Hematopoietic multipotent progenitor cell treated with erythropoietin and hydrocortisone succinate and interleukin-3 and kit ligand, for 15 days (in vitro differentiated cells): ENCODE results near the gene FBXL3.
A peak's percentile ranks its signal among the peaks of the same experiment; 100 is the strongest.
"Not testable (repeated sequence)": the region's sequence is repeated elsewhere in the genome, so short reads cannot be mapped to it uniquely, and the experiment has no call there.

Experiments
- DNase-seq: peaks from one replicate; pipeline ENCODE4 v3.0.0-alpha.2; 2015; ENCODE audit warnings: low spot score

The FBXL3 gene

DNA sequence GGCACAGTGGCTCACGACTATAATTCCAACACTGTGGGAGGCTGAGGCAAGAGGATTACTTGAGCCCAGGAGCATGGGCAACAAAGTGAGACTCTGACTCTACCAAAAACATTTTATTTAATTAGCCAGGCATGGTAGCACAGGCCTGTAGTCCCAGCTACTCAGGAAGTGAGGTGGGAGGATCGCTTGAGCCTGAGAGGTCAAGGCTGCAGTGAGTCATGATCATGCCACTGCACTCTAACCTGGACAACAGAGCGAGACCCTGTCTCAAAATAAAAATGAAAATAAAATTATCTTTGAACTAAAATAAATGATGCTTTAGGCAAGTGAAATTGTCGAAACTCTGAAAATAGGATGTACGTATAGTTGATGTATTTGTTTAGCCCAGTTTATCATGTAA, 43.3 kb downstream of the FBXL3 start:
- no peak for DNase-seq

- no peak for DNase-seq
Observed at GRCh38 chr13:76982061-76982460, 44.9 kb downstream of the FBXL3 start.

DNA sequence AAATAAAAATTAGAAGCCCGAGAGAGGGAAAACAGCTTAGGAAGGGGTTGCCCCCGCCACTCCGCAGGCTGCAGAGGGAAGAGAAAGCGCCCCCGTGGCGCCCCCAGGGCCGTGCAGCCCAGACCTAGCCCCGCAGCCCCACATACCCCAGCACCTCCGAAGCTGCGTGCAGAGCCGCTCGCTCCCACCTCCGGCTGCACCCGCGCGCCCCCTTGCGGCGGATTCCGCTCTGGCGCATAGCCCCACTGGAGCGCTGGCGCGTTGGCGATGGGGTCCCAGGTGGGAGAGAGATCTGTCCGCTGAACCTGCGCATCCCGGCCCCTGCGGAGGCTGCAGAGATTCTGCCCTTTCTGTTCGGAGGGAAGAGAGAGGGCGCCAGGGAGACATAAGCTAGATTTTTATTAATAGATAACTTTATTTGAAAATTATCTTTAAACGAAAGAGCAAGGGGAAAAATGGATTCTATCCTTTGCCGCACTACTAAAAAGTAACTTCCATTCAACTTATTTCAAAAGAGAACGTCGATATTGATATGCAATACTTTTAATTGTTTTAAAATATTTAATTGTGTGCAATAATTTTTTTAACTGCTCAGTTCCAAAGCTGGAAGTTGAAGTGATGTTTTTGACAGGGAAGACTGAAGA, 46.8 kb downstream of the FBXL3 start:
- peak; percentile 77 for DNase-seq

GRCh38 chr13:76976929-76977328, 50.0 kb downstream of the FBXL3 start:
- no peak for DNase-seq

DNA sequence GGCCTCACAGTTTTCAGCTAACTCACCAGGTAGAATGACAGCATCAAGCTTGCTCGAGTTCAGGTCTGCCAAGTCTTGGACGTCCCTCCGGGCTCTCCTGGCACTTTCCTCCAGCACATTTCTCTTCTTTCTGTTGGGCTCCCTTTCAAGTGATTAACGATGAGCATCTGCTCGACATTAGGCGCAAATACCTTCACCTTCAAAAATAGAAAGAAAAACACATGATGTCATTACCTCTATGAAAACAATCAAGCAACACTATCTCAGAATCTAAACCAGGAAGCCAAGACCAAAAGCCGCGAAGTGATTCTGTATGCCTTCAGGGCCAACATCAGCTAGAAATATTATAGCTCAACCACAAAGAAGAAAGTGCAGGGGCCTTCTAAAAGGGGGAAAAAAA, 50.5 kb downstream of the FBXL3 start:
- no peak for DNase-seq

GRCh38 chr13:76975863-76976262, 51.1 kb downstream of the FBXL3 start:
- DNase-seq = no peak

DNA sequence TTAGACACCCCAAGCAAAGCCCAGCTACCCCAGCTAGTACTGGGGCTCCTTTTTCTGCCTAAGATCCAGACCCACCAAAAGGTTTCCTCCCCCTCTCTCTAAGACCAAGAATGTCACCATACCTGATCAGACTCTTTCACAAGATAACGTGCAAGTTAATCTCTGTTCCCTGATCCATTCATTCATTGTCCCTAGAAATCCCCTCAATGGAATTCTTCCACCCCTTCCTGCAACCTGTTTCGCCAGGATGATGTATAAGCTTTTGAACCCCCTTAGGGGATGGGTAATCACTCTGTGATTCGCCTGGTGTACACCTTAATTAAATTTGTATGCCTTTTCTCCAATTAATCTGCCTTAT, 52.4 kb downstream of the FBXL3 start:
- DNase-seq = no peak

- DNase-seq = no peak
Observed at GRCh38 chr13:76973920-76974617, 52.9 kb downstream of the FBXL3 start.

GRCh38 chr13:76971851-76972829, 54.8 kb downstream of the FBXL3 start:
- DNase-seq = no peak

- no peak for DNase-seq
Observed at GRCh38 chr13:76971215-76971614, 55.7 kb downstream of the FBXL3 start.

DNA sequence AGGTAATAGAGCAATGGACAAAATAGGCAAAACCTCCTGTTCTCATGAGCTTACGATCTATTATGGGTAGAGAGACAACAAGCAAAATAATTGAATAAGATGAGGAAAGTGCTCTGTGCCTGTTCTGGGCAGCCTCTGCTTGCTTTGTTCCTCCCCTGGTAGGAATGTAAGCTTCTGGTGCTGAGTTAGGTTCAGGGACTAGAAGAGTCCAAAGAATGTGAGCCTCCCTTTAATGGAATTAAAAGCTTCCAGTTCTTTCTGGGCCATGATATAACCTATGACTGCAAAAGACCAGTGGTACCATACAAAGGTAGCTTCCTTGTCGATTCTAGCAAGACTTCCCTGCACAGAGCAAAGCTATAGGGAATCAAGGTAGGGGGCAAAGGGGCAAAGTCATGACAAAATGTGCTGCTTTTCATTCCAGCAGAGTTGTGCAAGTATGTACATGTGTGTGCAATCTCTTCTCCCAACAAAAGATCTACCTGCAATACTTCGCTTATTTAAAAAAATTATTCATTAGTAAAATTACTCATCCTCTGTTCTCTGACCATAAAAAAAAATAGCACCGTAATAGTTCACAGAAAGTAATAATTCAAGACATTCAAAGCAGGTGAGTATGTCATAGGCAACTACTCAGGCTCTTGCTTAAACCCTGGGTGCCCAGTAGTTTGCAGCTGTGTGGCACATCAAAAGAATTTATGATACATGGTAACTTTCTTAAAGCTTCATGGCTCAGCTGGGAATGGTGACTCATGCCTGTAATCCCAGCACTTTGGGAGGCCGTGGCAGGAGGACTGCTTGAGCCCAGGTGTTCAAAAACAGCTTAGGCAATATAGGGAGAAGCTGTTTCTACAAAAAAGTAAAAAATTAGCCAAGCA, 57.2 kb downstream of the FBXL3 start:
- no peak for DNase-seq

DNA sequence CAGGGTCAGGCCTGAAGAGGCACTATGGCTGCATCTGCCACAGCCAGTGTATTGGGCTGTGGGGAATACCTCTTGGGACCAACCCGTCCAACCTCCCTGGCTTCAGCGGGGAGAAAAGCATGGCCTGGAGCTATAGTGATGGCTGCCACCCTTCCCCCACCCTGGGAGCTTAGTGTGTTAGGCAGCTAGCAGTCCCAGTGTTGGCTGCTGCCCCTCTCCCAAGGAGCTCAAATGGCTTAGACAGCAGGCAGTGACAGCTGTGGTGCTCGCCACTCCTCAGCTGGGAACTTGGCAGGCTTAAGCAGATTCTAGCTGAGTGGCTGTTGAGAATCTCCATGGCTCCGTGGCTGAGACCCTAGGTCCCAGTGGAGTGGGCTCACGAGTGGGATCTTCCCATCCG, 58.9 kb downstream of the FBXL3 start:
- no peak for DNase-seq

DNA sequence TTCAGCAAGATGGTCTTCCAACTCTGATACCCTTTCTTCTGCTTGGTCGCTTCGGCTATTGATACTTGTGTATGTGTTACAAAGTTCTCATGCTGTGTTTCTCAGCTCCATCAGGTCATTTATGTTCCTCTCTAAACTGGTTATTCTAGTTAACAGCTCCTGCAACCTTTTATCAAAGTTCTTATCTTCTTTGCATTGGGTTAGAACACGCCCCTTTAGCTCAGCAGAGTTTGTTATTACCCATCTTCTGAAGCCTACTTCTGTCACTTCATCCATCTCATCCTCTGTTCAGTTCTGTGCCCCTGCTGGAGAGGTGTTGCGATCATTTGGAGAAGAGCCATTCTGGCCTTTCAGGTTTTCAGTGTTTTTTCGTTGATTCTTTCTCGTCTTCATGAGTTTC, 59.9 kb downstream of the FBXL3 start:
- no peak for DNase-seq

DNA sequence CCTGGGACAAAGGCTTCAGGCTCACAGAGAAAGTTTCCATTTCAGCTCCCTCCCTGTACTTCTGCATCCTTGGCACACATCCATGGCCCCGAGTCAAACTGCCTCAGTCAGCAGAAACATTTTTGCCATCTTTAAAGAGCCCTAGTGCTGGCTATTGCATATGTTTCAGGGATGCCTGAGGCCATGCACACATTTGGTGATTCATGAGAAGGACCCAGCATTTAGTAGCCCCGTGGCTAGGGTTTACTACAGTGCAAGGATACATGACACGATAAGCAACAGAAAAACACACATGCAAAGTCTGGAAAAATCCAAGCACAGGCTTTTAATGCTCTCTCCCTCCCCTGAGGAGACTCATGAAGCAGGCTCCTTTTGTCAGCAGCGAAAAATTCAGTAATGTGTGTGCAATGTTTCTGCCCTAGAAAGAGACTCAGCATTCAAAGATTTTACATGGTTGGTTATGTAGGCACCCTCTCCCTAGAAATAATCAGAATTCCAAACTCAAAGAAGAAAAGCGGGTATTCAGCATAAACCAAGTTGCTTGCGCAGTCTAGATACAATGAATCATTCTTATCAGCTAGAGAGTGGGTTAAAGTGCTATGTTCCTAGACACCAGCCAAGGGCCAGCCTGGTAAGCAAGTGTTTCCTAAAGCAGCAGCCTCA, 61.1 kb downstream of the FBXL3 start:
- DNase-seq = no peak

DNA sequence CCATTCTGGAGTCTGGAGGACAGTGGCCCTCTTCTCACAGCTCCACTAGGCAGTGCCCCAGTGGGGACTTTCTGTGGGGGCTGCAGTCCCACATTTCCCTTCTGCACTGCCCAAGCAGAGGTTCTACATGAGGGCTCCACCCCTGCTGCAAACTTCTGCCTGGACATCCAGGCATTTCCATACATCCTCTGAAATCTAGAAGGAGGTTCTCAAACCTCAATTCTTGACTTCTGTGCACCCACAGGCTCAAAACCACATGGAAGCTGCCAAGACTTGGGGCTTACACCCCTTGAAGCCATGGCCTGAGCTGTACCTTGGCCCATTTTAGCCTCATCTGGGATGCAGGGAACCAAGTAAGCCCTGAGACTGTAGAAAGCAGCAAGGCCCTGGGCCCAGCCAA, 67.2 kb downstream of the FBXL3 start:
- DNase-seq = not testable (repeated sequence)

DNA sequence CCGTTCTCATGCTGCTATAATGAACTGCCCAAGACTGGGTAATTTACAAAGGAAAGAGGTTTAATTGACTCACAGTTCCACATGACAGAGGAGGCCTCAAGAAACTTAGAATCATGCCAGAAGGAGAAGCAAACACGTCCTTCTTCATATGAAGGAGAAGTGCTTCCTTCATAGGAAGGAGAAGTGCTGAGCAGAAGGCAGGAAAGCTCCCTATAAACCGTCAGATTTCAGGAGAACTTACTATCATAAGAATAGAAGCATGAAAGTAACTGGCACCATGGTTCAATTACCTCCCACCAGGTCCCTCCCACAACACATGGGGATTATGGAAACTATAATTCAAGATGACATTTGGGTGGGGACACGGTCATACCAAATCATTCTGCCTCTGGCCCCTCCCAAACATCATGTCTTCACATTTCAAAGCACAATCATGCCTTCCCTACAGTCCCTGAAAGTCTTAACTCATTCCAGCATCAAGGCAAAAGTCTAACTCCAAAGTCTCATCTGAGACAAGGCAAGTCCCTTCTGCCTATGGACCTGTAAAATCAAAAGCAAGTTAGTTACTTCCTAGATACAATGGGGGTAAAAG, 68.0 kb downstream of the FBXL3 start:
- no peak for DNase-seq

DNA sequence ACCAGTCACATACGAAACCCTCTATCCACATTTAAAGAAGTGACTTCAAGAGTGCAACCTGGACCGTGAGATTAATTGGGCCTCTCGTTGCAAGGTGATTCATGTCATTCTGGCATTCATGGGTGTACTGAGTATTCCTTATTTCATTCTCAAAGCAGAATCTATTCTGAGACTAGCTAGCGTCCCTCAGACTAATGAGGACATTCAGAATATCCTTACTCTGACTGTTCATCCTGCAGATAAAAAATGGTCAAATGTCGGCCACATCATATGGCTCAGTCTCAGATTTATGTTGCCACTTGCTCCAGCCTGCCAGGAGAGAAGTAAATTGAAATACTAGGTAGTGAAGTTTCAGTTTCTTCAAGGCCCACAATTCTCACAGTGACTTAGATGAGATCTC, 71.3 kb downstream of the FBXL3 start:
- no peak for DNase-seq
